PC-3 (cell line): ENCODE results near the gene CYP17A1.

Experiments
- EZH2phosphoT487 ChIP-seq: fragments of 300-600 bp; sonication (generic); IDR thresholded peaks from 2 replicates; pipeline ENCODE4 v1.6.1; 2018; ENCODE audit warnings: mild to moderate bottlenecking, antibody characterized with exemption, low read length, borderline replicate concordance
- TF ChIP-seq, protein P1 (sequence below): fragments of 300-600 bp; sonication (generic); conservative IDR thresholded peaks from 2 replicates; pipeline ENCODE4 v1.5.1; 2017; ENCODE audit warnings: antibody characterized with exemption, low read depth, mild to moderate bottlenecking, low read length

DNA sequence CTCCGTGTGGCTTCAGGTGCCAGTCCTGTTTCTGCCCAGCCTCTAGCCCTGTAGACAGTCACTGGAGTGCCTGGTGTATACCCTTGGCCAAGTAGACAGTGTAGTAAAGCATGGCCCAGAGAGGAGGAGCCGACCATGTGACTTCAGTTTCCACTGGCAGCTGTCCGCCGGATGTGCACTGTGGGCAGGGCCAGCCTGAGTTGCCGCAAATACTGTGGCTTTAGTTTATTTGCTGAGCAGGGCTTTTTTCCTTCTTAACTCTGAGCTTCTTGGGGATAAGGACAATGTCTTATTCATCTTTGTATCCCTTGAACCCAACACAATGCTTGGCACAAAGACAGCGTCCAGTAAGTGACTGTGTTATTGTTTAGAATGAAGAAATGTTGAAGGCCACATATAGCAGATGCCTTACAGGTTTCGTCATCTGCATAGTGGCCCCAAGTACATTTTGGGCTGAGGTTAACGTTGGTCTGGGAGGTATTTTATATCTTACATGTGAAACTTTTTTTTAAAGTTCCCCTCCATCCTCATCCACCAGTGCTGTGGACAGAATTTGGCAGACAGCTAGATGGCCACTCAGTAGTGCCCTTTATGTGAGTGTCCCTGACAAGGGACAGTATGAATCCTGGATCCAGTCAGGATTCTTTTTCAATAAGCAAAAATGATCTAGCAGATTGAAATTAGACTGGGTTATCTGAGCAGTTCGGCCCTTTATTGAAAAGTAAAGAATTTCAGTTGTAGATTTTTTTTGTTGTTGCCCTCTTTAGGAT lies 40.6 kb downstream of the CYP17A1 start:
- TF ChIP-seq, protein P1, sequence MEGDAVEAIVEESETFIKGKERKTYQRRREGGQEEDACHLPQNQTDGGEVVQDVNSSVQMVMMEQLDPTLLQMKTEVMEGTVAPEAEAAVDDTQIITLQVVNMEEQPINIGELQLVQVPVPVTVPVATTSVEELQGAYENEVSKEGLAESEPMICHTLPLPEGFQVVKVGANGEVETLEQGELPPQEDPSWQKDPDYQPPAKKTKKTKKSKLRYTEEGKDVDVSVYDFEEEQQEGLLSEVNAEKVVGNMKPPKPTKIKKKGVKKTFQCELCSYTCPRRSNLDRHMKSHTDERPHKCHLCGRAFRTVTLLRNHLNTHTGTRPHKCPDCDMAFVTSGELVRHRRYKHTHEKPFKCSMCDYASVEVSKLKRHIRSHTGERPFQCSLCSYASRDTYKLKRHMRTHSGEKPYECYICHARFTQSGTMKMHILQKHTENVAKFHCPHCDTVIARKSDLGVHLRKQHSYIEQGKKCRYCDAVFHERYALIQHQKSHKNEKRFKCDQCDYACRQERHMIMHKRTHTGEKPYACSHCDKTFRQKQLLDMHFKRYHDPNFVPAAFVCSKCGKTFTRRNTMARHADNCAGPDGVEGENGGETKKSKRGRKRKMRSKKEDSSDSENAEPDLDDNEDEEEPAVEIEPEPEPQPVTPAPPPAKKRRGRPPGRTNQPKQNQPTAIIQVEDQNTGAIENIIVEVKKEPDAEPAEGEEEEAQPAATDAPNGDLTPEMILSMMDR: no peak
- no peak for TF ChIP-seq EZH2phosphoT487
